Measurements from ENCODE around the gene TMEM126B. TPM values are rescaled to one million over a fixed set of nuclear protein-coding genes. Genes with fewer than 3 reads are reported as not detected.

Gene TMEM126B
- total and polyA plus RNA-seq, 2 of the 13 experiments (the other 11 are each of a cell fraction or from before 2014, with no cell fraction given) = 33.6 to 54.8 TPM

GRCh38 chr11:85664615-85665481 lies 36.5 kb downstream of the TMEM126B start, which contains the start of gene CREBZF (continued):
- TF ChIP-seq ATF7 (IDR thresholded peaks at IDR 0.05) (peak; percentile 81), ATF7 (CRISPR knock-in tag; IDR thresholded peaks at IDR 0.05) (0 out of 2 replicates have a peak, but pooled peaks have one; percentile 58), WIZ (CRISPR knock-in tag; IDR thresholded peaks at IDR 0.05) (peak; percentile 73; the same call in 1 of the 2 replicates), MIER3 (CRISPR knock-in tag; IDR thresholded peaks at IDR 0.05; ENCODE audit: borderline replicate concordance) (no peak), ZFP1 (CRISPR knock-in tag; IDR thresholded peaks at IDR 0.05) (no peak), MED8 (CRISPR knock-in tag; IDR thresholded peaks at IDR 0.05; ENCODE audit: insufficient replicate concordance) (peak; percentile 69), ZNF276 (CRISPR knock-in tag; IDR thresholded peaks at IDR 0.05; ENCODE audit: low read depth) (0 out of 2 replicates have a peak, but pooled peaks have one; percentile 28), ZNF256 (CRISPR knock-in tag; conservative IDR thresholded peaks at IDR 0.05) (no peak), AHDC1 (CRISPR knock-in tag; IDR thresholded peaks at IDR 0.05; ENCODE audit: borderline replicate concordance) (peak; percentile 69; the same call in 1 of the 2 replicates), ATF6 (CRISPR knock-in tag; conservative IDR thresholded peaks at IDR 0.05) (no peak), SIN3B (IDR thresholded peaks at IDR 0.05; ENCODE audit: low read length) (no peak), ZNF33B (CRISPR knock-in tag; IDR thresholded peaks at IDR 0.05) (0 out of 2 replicates have a peak, but pooled peaks have one; percentile 60), ZC3H13 (CRISPR knock-in tag; IDR thresholded peaks at IDR 0.05) (0 out of 2 replicates have a peak, but pooled peaks have one; percentile 24), TEAD3 (CRISPR knock-in tag; optimal IDR thresholded peaks at IDR 0.05; ENCODE audit: borderline replicate concordance) (no peak), SMC3 (IDR thresholded peaks at IDR 0.05; ENCODE audit: low read length) (no peak), ZNF878 (CRISPR knock-in tag; IDR thresholded peaks at IDR 0.05) (0 out of 2 replicates have a peak, but pooled peaks have one; percentile 57), ZNF550 (CRISPR knock-in tag; IDR thresholded peaks at IDR 0.05; ENCODE audit: borderline replicate concordance) (no peak), ARID3A (IDR thresholded peaks at IDR 0.05; ENCODE audit: low read depth, low read length) (no peak)
